Hematopoietic multipotent progenitor cell treated with erythropoietin and hydrocortisone succinate and interleukin-3 and kit ligand, for 4 days (in vitro differentiated cells): ENCODE results near the gene PAX1.

Experiments
- DNase-seq: peaks from one replicate; pipeline ENCODE4 v3.0.0-alpha.2; 2015

PAX1 gene

DNA sequence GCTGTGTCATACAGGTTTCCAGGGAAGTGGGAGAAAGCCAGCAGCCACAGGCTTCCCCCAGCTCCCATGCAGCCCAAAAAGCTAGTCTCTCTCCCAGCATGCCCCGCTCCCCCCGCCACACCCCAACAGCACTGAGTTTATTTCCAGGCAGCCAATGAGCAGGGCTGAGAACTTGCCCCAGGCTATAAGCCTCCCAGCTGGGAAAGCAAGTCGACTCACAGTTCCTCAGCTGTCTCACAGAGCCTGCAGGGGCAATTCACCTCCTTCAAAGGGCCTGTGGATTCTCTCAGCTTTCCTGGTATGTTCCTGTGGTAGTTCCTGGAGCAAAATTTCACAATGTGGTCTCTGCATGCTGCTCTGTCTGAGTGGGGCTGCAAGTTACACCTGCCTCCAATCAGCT is 34.2 kb downstream of the PAX1 start:
- no peak for DNase-seq

DNA sequence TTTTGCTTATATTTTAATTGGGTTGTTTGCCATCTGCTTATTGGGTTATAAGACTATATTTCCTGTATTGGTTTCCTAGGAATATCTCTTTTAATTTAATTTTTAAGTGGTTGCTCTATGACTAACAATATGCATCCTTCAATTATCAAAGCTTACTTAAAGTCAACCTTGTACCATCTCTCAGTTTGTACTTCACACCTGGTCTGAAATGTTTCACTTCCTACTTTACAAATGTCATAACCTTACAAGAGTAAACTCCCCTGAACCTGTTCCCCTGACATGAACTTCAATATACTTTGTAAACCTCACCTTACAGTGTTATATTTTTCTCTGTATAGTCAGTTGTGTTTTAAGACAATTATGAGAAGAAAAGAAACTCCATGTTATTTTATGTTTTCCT is 35.8 kb downstream of the PAX1 start:
- DNase-seq: no peak

DNA sequence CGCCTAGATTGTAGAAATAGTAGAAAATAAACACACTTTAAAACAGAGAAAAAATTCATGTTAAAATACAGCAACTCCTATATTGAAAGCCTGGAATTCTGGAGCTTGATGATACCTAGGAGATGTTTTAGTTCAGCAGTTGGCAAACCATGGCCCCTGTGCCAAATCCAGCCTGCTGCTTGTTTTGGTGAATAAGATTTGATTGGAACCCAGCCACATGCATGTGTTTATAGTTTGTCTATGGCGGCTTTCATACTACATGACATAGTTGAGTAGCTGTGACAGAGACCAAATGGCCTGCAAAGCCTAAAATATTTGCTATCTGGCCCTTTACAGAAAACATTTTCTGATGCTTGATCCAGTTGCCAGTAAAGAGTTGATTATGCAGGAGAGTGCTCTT is 57.2 kb downstream of the PAX1 start:
- DNase-seq: no peak

DNA sequence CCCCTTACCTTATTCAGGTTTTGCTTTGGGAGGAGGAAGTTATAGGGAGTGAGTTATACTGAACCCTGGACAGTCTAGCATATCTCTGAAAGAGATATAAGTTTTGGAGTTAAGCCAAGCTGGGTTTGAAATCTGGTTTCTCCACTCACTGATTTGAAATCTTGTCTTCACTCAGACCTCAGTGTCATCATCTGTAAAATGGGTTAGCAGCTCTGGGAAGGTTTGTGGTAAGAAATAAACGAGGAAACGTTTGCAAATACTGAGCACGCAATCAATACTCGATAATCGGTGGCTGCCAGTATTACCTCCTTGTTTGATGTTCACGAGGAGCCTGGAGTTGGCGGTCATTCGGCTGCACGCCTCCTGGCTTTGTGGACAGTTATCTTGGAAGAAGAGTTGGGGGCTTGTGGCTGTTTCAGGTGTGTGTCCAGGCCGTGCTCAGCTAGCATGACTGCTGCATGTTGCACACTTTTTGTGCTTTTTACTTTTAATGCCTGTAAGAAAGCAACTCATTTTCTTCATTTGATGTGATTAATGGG is 61.8 kb downstream of the PAX1 start:
- no peak for DNase-seq

DNA sequence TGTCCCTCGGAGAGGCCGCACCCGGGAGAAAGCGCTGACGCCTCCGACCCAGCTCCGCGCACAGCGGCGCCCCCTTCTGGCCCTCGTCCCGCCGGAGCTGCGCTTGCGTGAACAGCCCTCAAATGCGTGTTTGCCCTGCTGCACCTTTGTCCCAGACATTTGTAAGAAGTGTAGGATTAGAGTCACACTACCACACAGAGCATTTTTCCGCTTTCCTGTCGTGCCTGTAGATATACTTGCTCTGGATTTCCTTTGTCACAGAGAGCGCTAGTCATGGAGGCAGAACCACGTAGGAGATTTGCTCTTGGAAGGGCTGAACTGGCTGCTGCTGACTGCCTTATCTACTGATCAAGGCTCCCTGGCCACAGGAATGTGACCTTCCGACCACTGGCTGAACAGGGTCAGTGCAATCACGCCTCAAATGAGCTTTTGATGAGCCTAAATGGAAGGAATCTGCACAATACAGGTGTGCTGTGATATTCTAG is 62.3 kb downstream of the PAX1 start:
- peak; percentile 14 for DNase-seq
